H1 (cell line): Measurements from ENCODE around the gene CAPN10. TPM values are rescaled to one million over a fixed set of nuclear protein-coding genes. Genes with fewer than 3 reads are reported as not detected.

Experiments used
- CTCF ChIA-PET: fragments of 300-600 bp; sonication (Branson Sonifier 250); formaldehyde crosslinking; loops from one replicate; lab custom pipeline; 2021; ENCODE audit not compliant: partially characterized antibody; lab: Charles Lee
- POLR2A ChIA-PET: fragments of 300-600 bp; sonication (Branson Sonifier 250); formaldehyde crosslinking; loops from one replicate; lab custom pipeline; 2021; ENCODE audit warnings: inconsistent platforms; ENCODE audit not compliant: partially characterized antibody; lab: Charles Lee
- DNase-seq, 2 experiments: peaks; one replicate each; pipeline versions ENCODE4 v3.0.0 to v3.0.0-alpha.2; 2010 to 2022; ENCODE audit warnings: low spot score in 2 of 2, low read depth in 1 of 2, mixed read lengths in 1 of 2
- FAIRE-seq: peaks from 2 replicates; lab custom pipeline; 2011; peaks lifted over from hg19 to GRCh38; lab: Jason Lieb, UNC
- H2AFZ ChIP-seq: 2 replicates; pipeline ENCODE4 v1.8.1; 2012; ENCODE audit warnings: low read length, inconsistent platforms
- H2AK5ac ChIP-seq: 2 replicates; pipeline ENCODE4 v1.6.1; 2013; ENCODE audit warnings: low read depth, low read length
- H2BK120ac ChIP-seq: replicated peaks from 2 replicates; pipeline ENCODE3; 2013; ENCODE audit warnings: low read depth, low read length, inconsistent platforms
- H2BK12ac ChIP-seq: 2 replicates; pipeline ENCODE4 v1.6.1; 2013; ENCODE audit warnings: low read depth, low read length
- H2BK15ac ChIP-seq: 2 replicates; pipeline ENCODE4 v1.6.1; 2013; ENCODE audit warnings: low read length
- H2BK20ac ChIP-seq: 2 replicates; pipeline ENCODE4 v1.6.1; 2013; ENCODE audit warnings: low read length
- H2BK5ac ChIP-seq: 2 replicates; pipeline ENCODE4 v1.6.1; 2013; ENCODE audit warnings: low read depth, low read length
- H3K14ac ChIP-seq: 2 replicates; pipeline ENCODE4 v1.6.1; 2013; ENCODE audit warnings: inconsistent platforms; ENCODE audit not compliant: insufficient read length
- H3K18ac ChIP-seq: 2 replicates; pipeline ENCODE4 v1.6.1; 2013; ENCODE audit warnings: low read length; ENCODE audit errors: extremely low read depth
- H3K23ac ChIP-seq: 2 replicates; pipeline ENCODE4 v1.6.1; 2013; ENCODE audit warnings: inconsistent platforms; ENCODE audit not compliant: insufficient read length
- H3K23me2 ChIP-seq: 2 replicates; pipeline ENCODE4 v1.6.1; 2013; ENCODE audit warnings: low read depth, low read length
- H3K27ac ChIP-seq: 2 replicates; pipeline ENCODE4 v1.6.1; 2011; ENCODE audit warnings: low read depth, low read length, inconsistent platforms
- H3K27me3 ChIP-seq, 4 experiments: replicated peaks in 1 of 4; 1 replicate in 1 of 4; 2 replicates in 3 of 4; pipeline versions ENCODE4 v1.6.1 to v1.8.1; 2011 to 2013; ENCODE audit warnings: low read length in 3 of 4, mild to moderate bottlenecking in 3 of 4, inconsistent platforms in 2 of 4, mixed read lengths in 2 of 4, moderate library complexity in 1 of 4; ENCODE audit not compliant: control insufficient read depth in 3 of 4, insufficient read depth in 3 of 4; ENCODE audit errors: extremely low read depth in 1 of 4
- H3K36me3 ChIP-seq, 4 experiments: 2 replicates each; pipeline versions ENCODE4 v1.6.1 to v1.8.1; 2011 to 2013; ENCODE audit warnings: mild to moderate bottlenecking in 4 of 4, low read length in 3 of 4, moderate library complexity in 2 of 4, control low read depth in 1 of 4, inconsistent platforms in 1 of 4; ENCODE audit not compliant: insufficient read depth in 4 of 4, control insufficient read depth in 2 of 4
- H3K4ac ChIP-seq: replicated peaks from 2 replicates; pipeline ENCODE3; 2013; ENCODE audit warnings: low read length, low read depth, mixed read lengths, inconsistent platforms; ENCODE audit not compliant: insufficient read length
- H3K4me1 ChIP-seq, 4 experiments: replicated peaks in 1 of 4; 1 replicate in 1 of 4; 2 replicates in 3 of 4; pipeline versions ENCODE4 v1.6.1 to v1.8.1; 2011 to 2013; ENCODE audit warnings: low read length in 3 of 4, inconsistent platforms in 2 of 4, mixed read lengths in 1 of 4; ENCODE audit not compliant: insufficient read depth in 4 of 4, control insufficient read depth in 3 of 4
- H3K4me2 ChIP-seq, 2 experiments: 2 replicates each; pipeline versions ENCODE4 v1.6.1 to v1.8.1; 2011 to 2013; ENCODE audit warnings: low read depth in 2 of 2, low read length in 2 of 2, control low read depth in 1 of 2, inconsistent platforms in 1 of 2, mild to moderate bottlenecking in 1 of 2; ENCODE audit not compliant: insufficient read depth in 1 of 2
- H3K4me3 ChIP-seq, 4 experiments: fragments of 200-600, 300-600 bp in 1 of 4; sonication (generic), shearing (Covaris generic), sonication (Bioruptor Twin) in 1 of 4; 2 replicates each; pipeline versions ENCODE4 v1.5.1 to v1.8.1; 2011 to 2016; ENCODE audit warnings: low read length in 4 of 4, low read depth in 3 of 4, control low read depth in 2 of 4, inconsistent platforms in 2 of 4, mild to moderate bottlenecking in 2 of 4, mixed read lengths in 1 of 4, moderate library complexity in 1 of 4; ENCODE audit not compliant: insufficient read depth in 2 of 4; ENCODE audit errors: extremely low read depth in 1 of 4
- H3K56ac ChIP-seq: replicated peaks from 2 replicates; pipeline ENCODE3; 2013; ENCODE audit warnings: low read depth, mild to moderate bottlenecking, mixed read lengths, low read length, inconsistent platforms; ENCODE audit not compliant: insufficient read length
- H3K79me1 ChIP-seq: 2 replicates; pipeline ENCODE4 v1.6.1; 2013; ENCODE audit warnings: low read depth, low read length, control low read depth
- H3K79me2 ChIP-seq, 2 experiments: 2 replicates each; pipeline versions ENCODE4 v1.6.1 to v1.8.1; 2012 to 2013; ENCODE audit warnings: low read length in 2 of 2, mild to moderate bottlenecking in 2 of 2, inconsistent platforms in 1 of 2; ENCODE audit not compliant: insufficient read depth in 2 of 2, control insufficient read depth in 1 of 2
- H3K9ac ChIP-seq, 4 experiments: replicated peaks in 1 of 4; 1 replicate in 1 of 4; 2 replicates in 3 of 4; pipeline versions ENCODE4 v1.6.1 to v1.8.1; 2011 to 2013; ENCODE audit warnings: low read depth in 3 of 4, low read length in 3 of 4, control low read depth in 2 of 4, mild to moderate bottlenecking in 2 of 4, moderate library complexity in 2 of 4, inconsistent platforms in 1 of 4; ENCODE audit errors: extremely low read depth in 1 of 4
- H3K9me3 ChIP-seq, 2 experiments: 2 replicates each; pipeline versions ENCODE4 v1.6.1 to v1.8.1; 2012 to 2013; ENCODE audit warnings: mild to moderate bottlenecking in 2 of 2, moderate library complexity in 2 of 2, control low read depth in 1 of 2, inconsistent platforms in 1 of 2, low read depth in 1 of 2, low read length in 1 of 2, mixed read lengths in 1 of 2; ENCODE audit not compliant: insufficient read depth in 2 of 2
- H4K20me1 ChIP-seq, 2 experiments: replicated peaks in 1 of 2; 2 replicates each; pipeline versions ENCODE3 to v1.8.1; 2011 to 2013; ENCODE audit warnings: inconsistent platforms in 2 of 2, low read length in 2 of 2, mild to moderate bottlenecking in 1 of 2; ENCODE audit not compliant: insufficient read depth in 2 of 2, control insufficient read depth in 1 of 2
- H4K5ac ChIP-seq: 2 replicates; pipeline ENCODE4 v1.6.1; 2013; ENCODE audit warnings: low read length, low read depth, mixed read lengths, inconsistent platforms; ENCODE audit not compliant: insufficient read length
- H4K8ac ChIP-seq: 2 replicates; pipeline ENCODE4 v1.8.0; 2013; ENCODE audit warnings: mild to moderate bottlenecking, moderate library complexity, low read length, inconsistent platforms; ENCODE audit not compliant: insufficient read depth; ENCODE audit errors: extremely low read depth
- H4K91ac ChIP-seq: replicated peaks from 2 replicates; pipeline ENCODE3; 2013; ENCODE audit warnings: low read length, mixed read lengths, inconsistent platforms; ENCODE audit not compliant: insufficient read length
- ASH2L ChIP-seq: fragments of 200-600, 300-600 bp; sonication (generic); IDR thresholded peaks from one replicate; pipeline ENCODE4 v1.7.1; 2017; ENCODE audit warnings: low read length
- CREB1 ChIP-seq: IDR thresholded peaks from 2 replicates; pipeline ENCODE4 v1.6.1; 2012; ENCODE audit warnings: inconsistent platforms
- EZH2 ChIP-seq: fragments of 200-600 bp; sonication (generic); IDR thresholded peaks from 2 replicates; pipeline ENCODE4 v1.7.1; 2012; ENCODE audit warnings: low read depth, mild to moderate bottlenecking, moderate library complexity, low read length, inconsistent platforms; ENCODE audit not compliant: severe bottlenecking
- JUND ChIP-seq: IDR thresholded peaks from 2 replicates; pipeline ENCODE4 v1.6.1; 2011; ENCODE audit warnings: mild to moderate bottlenecking, improper control_type of control experiment, low read length
- POLR2A ChIP-seq, 2 experiments: IDR thresholded peaks; 1 replicate in 1 of 2; 2 replicates in 1 of 2; pipeline ENCODE4 v1.6.1; 2011; ENCODE audit warnings: low read depth in 2 of 2, low read length in 2 of 2, mild to moderate bottlenecking in 2 of 2; ENCODE audit errors: control extremely low read depth in 1 of 2
- RFX5 ChIP-seq: IDR thresholded peaks from 2 replicates; pipeline ENCODE4 v1.6.1; 2011; ENCODE audit warnings: low read depth, low read length, improper control_type of control experiment, borderline replicate concordance
- TAF7 ChIP-seq: optimal IDR thresholded peaks from 2 replicates; pipeline ENCODE3; 2011; ENCODE audit warnings: low read depth, mild to moderate bottlenecking, inconsistent platforms, low read length, moderate library complexity, borderline replicate concordance
- TBP ChIP-seq: IDR thresholded peaks from 2 replicates; pipeline ENCODE4 v1.6.1; 2011; ENCODE audit warnings: low read depth, low read length, improper control_type of control experiment
- TEAD4 ChIP-seq: IDR thresholded peaks from 2 replicates; pipeline ENCODE4 v1.6.1; 2012; ENCODE audit warnings: low read depth, low read length, inconsistent platforms, mixed read lengths
- WGBS, 2 experiments: shearing (Covaris generic) in 1 of 2; methylation state at CpG; one replicate each; pipeline versions ENCODE4 v1.1.6 to v1.1.7; 2013 to 2015; ENCODE audit warnings: low lambda C conversion rate in 2 of 2, mixed read lengths in 2 of 2, inconsistent platforms in 1 of 2, low coverage in 1 of 2, missing lambda C conversion rate in 1 of 2; ENCODE audit not compliant: insufficient replicate concordance in 2 of 2, insufficient coverage in 1 of 2, insufficient read length in 1 of 2; ENCODE audit errors: extremely low coverage in 1 of 2, missing lambda C conversion rate in 1 of 2; 5-methylcytosine and 5-hydroxymethylcytosine counted together
- polyA plus RNA-seq, 7 experiments: library from polyadenylated mRNA; depleted of rRNA in 3 of 7; stranded (reverse) in 5 of 7; unstranded in 2 of 7; fragments of >200 nt in 5 of 7; fragments of 200-250 nt in 2 of 7; gene quantifications; 1 replicate in 5 of 7; 2 replicates in 1 of 7; 4 replicates in 1 of 7; pipeline versions ENCODE4 v1.2.1 to v1.2.3, GENCODE V29; 2011 to 2013; ENCODE audit warnings: missing spikeins in 2 of 7, mixed read lengths in 2 of 7
- total RNA-seq: library from RNA; stranded (reverse); fragmentation: NEBNext Ultra II Directional; extraction: Animal tissue kit (Norgen Biotek cat#: 25700); gene quantifications from 2 replicates; pipeline ENCODE4 v1.2.1, GENCODE V29; 2021
- TF ChIP-seq, protein P1 (sequence below): IDR thresholded peaks from 2 replicates; pipeline ENCODE4 v1.6.1; 2012; ENCODE audit warnings: low read length, inconsistent platforms
- TF ChIP-seq, protein P2 (sequence below): IDR thresholded peaks from 2 replicates; pipeline ENCODE4 v1.6.1; 2011; ENCODE audit warnings: low read depth, mild to moderate bottlenecking, low read length; ENCODE audit not compliant: insufficient read depth

The CAPN10 gene
- total and polyA plus RNA-seq, 2 of the 8 experiments (the other 6 are each of a cell fraction or from before 2014, with no cell fraction given), result 30.7 to 39.8 TPM

DNA sequence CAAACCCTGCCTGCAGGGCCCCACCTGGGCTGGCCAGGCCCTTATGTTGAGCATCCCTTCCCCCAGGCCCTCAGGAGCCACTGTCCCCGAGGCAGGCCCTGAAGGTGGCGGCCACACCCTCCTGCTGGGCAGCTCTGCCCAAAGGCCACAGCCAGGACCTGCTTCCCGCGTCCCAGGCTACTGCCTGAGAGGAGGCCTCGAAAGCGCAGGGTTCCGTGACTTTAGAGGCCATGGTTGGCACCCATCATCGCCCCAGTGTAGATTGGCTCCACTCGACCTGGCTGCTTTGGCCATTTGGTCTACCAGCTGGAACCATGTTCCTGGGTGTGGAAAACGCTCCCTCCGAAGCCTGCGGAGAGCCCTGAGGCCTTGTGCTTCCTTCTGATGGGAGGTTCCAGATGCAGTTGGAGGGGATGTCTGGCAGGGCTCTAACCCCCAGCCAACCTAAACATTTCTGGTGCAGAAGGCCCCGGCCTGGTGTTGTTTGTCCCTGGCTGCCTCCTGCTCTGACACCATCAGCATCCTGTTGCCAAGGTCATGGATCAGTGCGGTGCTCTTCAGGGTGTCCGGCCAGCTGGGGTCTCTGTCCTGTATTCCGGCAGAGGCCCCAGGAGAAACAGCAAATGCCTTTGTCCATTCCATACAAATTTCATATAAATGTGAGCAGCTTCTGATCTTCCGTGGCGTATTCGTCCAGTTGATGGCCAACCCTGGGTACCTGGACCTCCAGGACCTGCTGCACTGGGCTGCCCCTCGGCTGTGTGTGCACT lies 14.7 kb downstream of the CAPN10 start:
- Histone ChIP-seq H3K9me3 (no peaks in the 10 kb centered on the region), H3K79me1 (no peaks in the 10 kb centered on the region), H2BK5ac (no peak overlapping the region), H3K4me3 (no peak overlapping the region), H3K14ac (no peak overlapping the region), H3K56ac (no peak overlapping the region), H3K79me2 (no peaks in the 10 kb centered on the region), H3K23ac (no peak overlapping the region), H2BK12ac (no peak overlapping the region), H2AFZ (no peak overlapping the region), H3K4me2 (no peak overlapping the region), H2BK15ac (no peak overlapping the region), H3K27ac (no peak overlapping the region), H3K27me3 (0 out of 7 replicates have a peak, but pooled peaks cover 0 to 2% (median 0%) of the 10 kb centered on the region in 4 experiments), H2AK5ac (no peak overlapping the region), H3K36me3 (peaks cover 0 to 8% (median 5%) of the 10 kb centered on the region in 4 experiments; a peak in 4 of 8 replicates), H4K20me1 (peaks cover 0 to 5% of the 10 kb centered on the region in 2 experiments), H2BK120ac (no peak overlapping the region), H4K5ac (no peak overlapping the region), H3K4me1 (no peaks in the 10 kb centered on the region), H3K18ac (no peak overlapping the region), H4K91ac (no peak overlapping the region), H4K8ac (no peak overlapping the region), H3K4ac (no peak overlapping the region), H2BK20ac (no peak overlapping the region), H3K9ac (no peak overlapping the region; a peak in 1 of 7 replicates), H3K23me2 (no peaks in the 10 kb centered on the region)
- POLR2A ChIA-PET, result interaction anchor here (0.8 kb wide), 1 partner anchor 32 kb away, joined by 3 read pairs; no protein-coding TSS in a partner anchor
- WGBS, 2 experiments, result 85% methylated on average over 20 of the region's 20 CpGs; no CpG with 5 or more reads in 1 of the 2 experiments
- CTCF ChIA-PET, result interaction anchor here (1.1 kb wide), 2 partner anchors 8 to 11 kb away, joined by 3 read pairs; no protein-coding TSS in a partner anchor
- no peak for FAIRE-seq
- DNase-seq, result no peak
- TF ChIP-seq JUND (no peak), POLR2A (IDR thresholded peaks at IDR 0.05; ENCODE audit: control extremely low read depth in 1 of 2, low read depth in 2 of 2, low read length in 2 of 2) (no peak), TEAD4 (no peak), TAF7 (no peak), TBP (no peak), EZH2 (no peak), ASH2L (no peak), RFX5 (no peak), CREB1 (no peak)
- TF ChIP-seq, protein P1, sequence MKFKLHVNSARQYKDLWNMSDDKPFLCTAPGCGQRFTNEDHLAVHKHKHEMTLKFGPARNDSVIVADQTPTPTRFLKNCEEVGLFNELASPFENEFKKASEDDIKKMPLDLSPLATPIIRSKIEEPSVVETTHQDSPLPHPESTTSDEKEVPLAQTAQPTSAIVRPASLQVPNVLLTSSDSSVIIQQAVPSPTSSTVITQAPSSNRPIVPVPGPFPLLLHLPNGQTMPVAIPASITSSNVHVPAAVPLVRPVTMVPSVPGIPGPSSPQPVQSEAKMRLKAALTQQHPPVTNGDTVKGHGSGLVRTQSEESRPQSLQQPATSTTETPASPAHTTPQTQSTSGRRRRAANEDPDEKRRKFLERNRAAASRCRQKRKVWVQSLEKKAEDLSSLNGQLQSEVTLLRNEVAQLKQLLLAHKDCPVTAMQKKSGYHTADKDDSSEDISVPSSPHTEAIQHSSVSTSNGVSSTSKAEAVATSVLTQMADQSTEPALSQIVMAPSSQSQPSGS, result no peak
- TF ChIP-seq, protein P2, sequence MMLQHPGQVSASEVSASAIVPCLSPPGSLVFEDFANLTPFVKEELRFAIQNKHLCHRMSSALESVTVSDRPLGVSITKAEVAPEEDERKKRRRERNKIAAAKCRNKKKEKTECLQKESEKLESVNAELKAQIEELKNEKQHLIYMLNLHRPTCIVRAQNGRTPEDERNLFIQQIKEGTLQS, result no peak
